Nephron progenitor cell (in vitro differentiated cells): ENCODE results near the gene UBE3C.

Source experiments
- DNase-seq: peaks from one replicate; pipeline ENCODE4 v3.0.0; 2021
- H3K27ac Mint-ChIP-seq: 2 replicates; pipeline ENCODE4 v1.8.0; 2021; ENCODE audit warnings: mild to moderate bottlenecking, moderate library complexity, mixed read lengths
- H3K27me3 Mint-ChIP-seq: 2 replicates; pipeline ENCODE4 v1.8.0; 2021; ENCODE audit warnings: mild to moderate bottlenecking, low read depth, mixed read lengths; ENCODE audit not compliant: poor library complexity
- H3K36me3 Mint-ChIP-seq: 2 replicates; pipeline ENCODE4 v1.8.0; 2021; ENCODE audit warnings: low read depth, mixed read lengths
- H3K4me1 Mint-ChIP-seq: 2 replicates; pipeline ENCODE4 v1.8.0; 2021; ENCODE audit warnings: mixed read lengths
- H3K4me3 Mint-ChIP-seq: 2 replicates; pipeline ENCODE4 v1.8.0; 2021; ENCODE audit warnings: mild to moderate bottlenecking, moderate library complexity, mixed read lengths
- H3K9me3 Mint-ChIP-seq: 2 replicates; pipeline ENCODE4 v1.8.0; 2021; ENCODE audit warnings: mild to moderate bottlenecking, moderate library complexity, mixed read lengths
- CTCF ChIP-seq: fragments of 200-600 bp; sonication (generic); IDR thresholded peaks from 2 replicates; pipeline ENCODE4 v1.5.0; 2021; ENCODE audit warnings: antibody characterized with exemption

Gene UBE3C

DNA sequence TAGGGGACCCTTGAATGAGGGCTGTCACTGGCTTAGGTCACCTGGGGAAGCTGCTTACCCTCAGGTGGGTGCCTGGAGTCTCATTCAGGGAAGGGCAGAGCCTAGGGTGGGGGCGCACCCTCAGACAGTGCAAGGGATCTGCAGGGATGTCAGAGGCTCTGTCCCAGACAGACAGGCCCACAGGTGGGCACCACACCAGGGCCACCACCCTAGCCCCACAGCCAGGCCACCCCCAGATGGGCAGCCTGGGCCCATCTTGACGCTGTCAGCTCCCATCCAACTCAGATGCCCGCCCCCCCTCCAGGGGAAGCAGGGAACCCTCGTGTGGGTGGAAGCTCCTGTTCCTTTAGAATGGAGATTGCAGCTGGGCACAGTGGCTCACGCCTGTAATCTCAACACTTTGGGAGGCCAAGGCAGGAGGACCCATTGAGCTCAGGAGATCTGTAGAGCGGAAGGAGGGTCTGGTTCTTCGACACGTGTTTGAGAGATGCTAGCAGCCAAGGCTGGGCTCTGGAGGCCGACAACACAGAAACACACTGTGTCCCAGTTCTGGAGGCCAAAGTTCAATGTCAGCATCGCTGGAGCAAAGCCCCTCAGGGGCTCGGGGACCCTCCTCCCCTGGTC lies 139.6 kb downstream of the UBE3C start:
- Mint-ChIP-seq H3K4me3 (no peak overlapping the region), H3K9me3 (no peaks in the 10 kb centered on the region), H3K27me3 (no peaks in the 10 kb centered on the region), H3K4me1 (peaks cover under 1% of the 10 kb centered on the region), H3K27ac (no peak overlapping the region), H3K36me3 (no peaks in the 10 kb centered on the region)
- TF ChIP-seq CTCF = no peak
- DNase-seq = no peak

DNA sequence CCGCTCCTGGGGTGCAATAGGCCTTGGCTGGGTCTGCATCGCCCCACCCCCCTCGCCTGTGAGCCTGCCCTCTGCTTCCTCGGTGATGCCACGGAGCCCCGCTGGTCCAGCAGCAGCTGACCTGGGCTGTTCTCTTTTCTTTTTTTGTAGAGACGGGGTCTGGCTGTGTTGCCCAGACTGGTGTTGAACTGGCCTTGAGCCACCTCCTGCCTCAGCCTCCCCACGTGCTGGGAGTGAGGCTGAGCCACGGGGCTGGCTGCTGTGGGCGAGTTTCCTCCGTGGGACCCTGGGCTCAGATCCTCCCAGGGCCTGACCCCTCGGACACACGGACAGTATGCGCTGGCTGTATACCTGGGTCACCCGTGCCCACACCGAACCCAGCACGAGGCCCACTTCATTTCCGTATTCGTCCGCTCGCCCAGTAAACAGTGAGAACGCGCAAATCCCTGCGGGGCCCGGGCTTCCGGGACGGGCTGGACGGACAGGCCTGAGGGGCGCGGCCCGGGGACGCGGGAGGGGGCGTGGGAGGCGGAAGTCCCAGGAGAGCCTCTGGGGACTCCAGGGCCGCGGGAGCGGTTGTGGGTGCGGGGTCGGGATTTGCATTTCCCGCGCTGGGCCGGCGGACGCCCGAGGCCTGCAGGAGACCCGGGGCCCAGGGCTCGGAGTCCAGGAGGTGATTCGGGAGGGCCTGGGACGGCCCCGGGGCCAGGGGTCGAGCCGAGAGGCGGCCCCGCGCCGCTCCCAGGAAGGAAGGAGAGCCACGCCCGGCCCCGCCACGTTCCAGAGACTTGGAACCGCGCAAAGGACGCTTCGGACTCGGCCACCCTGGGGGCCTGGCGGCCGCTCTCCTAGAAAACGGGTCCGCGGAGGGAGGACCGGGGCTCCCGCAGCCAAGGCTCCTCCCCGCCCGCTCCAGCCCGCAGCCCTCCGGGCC lies 140.3 kb downstream of the UBE3C start:
- Mint-ChIP-seq H3K27me3 (no peaks in the 10 kb centered on the region), H3K4me3 (no peak overlapping the region), H3K4me1 (no peaks in the 10 kb centered on the region), H3K27ac (no peak overlapping the region), H3K9me3 (peaks cover 4% of the 10 kb centered on the region), H3K36me3 (no peaks in the 10 kb centered on the region)
- DNase-seq = no peak
- TF ChIP-seq CTCF = no peak

- DNase-seq = no peak
- Mint-ChIP-seq H3K9me3 (peaks cover 12% of the 10 kb centered on the region), H3K36me3 (no peaks in the 10 kb centered on the region), H3K4me3 (no peak overlapping the region), H3K27me3 (no peaks in the 10 kb centered on the region), H3K4me1 (no peaks in the 10 kb centered on the region), H3K27ac (no peak overlapping the region)
- TF ChIP-seq CTCF = no peak
These were observed 141.1 kb downstream of the UBE3C start for GRCh38 chr7:157279741-157280215.

GRCh38 chr7:157280216-157280841 lies 141.6 kb downstream of the UBE3C start:
- Mint-ChIP-seq H3K4me3 (no peak overlapping the region), H3K9me3 (peaks cover 15% of the 10 kb centered on the region), H3K27ac (no peak overlapping the region), H3K4me1 (no peaks in the 10 kb centered on the region), H3K36me3 (no peaks in the 10 kb centered on the region), H3K27me3 (no peaks in the 10 kb centered on the region)
- TF ChIP-seq CTCF = no peak
- no peak for DNase-seq

DNA sequence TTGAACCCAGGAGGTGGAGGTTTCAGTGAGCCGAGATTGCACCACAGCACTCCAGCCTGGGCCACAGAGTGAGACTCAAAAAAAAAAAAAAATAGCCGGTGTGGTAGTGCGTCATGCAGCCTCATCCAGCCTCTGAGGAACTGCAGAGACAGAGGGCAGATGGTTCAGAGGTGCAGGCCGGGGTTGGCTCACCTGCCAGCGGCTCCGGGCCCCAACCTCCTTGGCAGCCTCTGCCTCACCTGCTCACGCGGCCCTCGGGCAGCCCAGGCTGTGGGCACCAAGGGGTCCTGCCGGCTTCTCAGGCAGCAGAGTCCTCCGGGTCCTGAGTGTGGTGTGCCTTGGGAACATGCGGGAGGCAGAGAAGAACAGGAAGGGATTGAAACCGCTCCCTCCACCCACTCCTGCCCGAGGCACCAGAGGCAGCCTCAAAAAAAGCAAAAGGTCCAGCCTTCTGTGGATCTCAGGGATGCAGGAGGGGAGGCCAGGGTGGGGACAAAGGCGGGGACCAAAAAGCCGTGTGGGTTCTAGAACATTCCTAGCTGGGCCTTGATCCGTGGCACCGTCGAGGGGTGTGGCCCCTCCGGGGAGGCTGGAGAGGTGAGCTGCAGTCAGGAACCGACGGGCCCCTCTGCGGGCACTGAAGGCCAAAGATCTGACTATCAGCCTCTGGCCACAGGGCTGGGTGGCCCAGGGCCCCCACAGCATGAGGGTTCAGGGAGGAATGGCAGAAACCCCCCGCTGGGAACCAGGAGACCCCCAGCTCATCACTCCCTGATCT lies 142.7 kb downstream of the UBE3C start:
- Mint-ChIP-seq H3K9me3 (peaks cover 15% of the 10 kb centered on the region), H3K36me3 (no peaks in the 10 kb centered on the region), H3K27me3 (no peaks in the 10 kb centered on the region), H3K27ac (no peak overlapping the region), H3K4me3 (no peak overlapping the region), H3K4me1 (no peaks in the 10 kb centered on the region)
- DNase-seq = no peak
- TF ChIP-seq CTCF = no peak
